Activated CD8-positive, alpha-beta T cell treated with anti-CD3 and anti-CD28 coated beads, Interleukin-2, amount 10 ng/mL, durations not matched to agents 7 days and 5 days (primary cell): Measurements from ENCODE around the gene SUCLG1. TPM values are rescaled to one million over a fixed set of nuclear protein-coding genes. Genes with fewer than 3 reads are reported as not detected.

Source experiments
- ATAC-seq: fragments of 150-1000 bp; cut with Tn5 transposase; one replicate; pipeline ENCODE4 v1.10.0; 2021; ENCODE audit warnings: moderate library complexity
- CTCF ChIA-PET: fragments of 350-600 bp; sonication (Branson Sonifier 250); formaldehyde crosslinking; loops from one replicate; lab custom pipeline; 2021; ENCODE audit warnings: antibody characterized with exemption; lab: Charles Lee
- POLR2A ChIA-PET: fragments of 350-600 bp; sonication (Branson Sonifier 250); formaldehyde crosslinking; loops from one replicate; lab custom pipeline; 2021; ENCODE audit warnings: antibody characterized with exemption; lab: Charles Lee
- DNase-seq: peaks from one replicate; pipeline ENCODE4 v3.0.0-alpha.2; 2020
- H3K27ac Mint-ChIP-seq: one replicate; pipeline ENCODE4 v1.8.0; 2021; ENCODE audit warnings: mild to moderate bottlenecking, mixed read lengths
- H3K27me3 Mint-ChIP-seq: one replicate; pipeline ENCODE4 v1.8.0; 2021; ENCODE audit warnings: low read depth, mixed read lengths
- H3K36me3 Mint-ChIP-seq: one replicate; pipeline ENCODE4 v1.8.0; 2021; ENCODE audit warnings: low read depth, mixed read lengths
- H3K4me1 Mint-ChIP-seq: one replicate; pipeline ENCODE4 v1.8.0; 2021; ENCODE audit warnings: low read depth, mixed read lengths
- H3K4me3 Mint-ChIP-seq: one replicate; pipeline ENCODE4 v1.8.0; 2021; ENCODE audit warnings: mild to moderate bottlenecking, mixed read lengths
- H3K9me3 Mint-ChIP-seq: one replicate; pipeline ENCODE4 v1.8.0; 2022; ENCODE audit warnings: mixed read lengths; ENCODE audit not compliant: insufficient read depth
- total RNA-seq, 2 experiments: library from RNA; stranded (reverse); gene quantifications; one replicate each; pipeline ENCODE4 v1.2.3, GENCODE V29; 2021

The SUCLG1 gene
- total RNA-seq, 2 experiments from 2014 or later = 76.4 to 81.8 TPM

GRCh38 chr2:84380875-84381274 lies 78.2 kb downstream of the SUCLG1 start:
- H3K4me3 Mint-ChIP-seq = no peak overlapping the region
- H3K27ac Mint-ChIP-seq = no peak overlapping the region
- peaks cover 26% of the 10 kb centered on the region for H3K27me3 Mint-ChIP-seq
- no peaks in the 10 kb centered on the region for H3K36me3 Mint-ChIP-seq
- DNase-seq (no peak), ATAC-seq (no peak)
- ChIA-PET CTCF (no interaction called here), POLR2A (no interaction called here)
- H3K4me1 Mint-ChIP-seq = no peaks in the 10 kb centered on the region
- H3K9me3 Mint-ChIP-seq = no peaks in the 10 kb centered on the region

- no peak overlapping the region for H3K27ac Mint-ChIP-seq
- H3K9me3 Mint-ChIP-seq = no peaks in the 10 kb centered on the region
- H3K27me3 Mint-ChIP-seq = peaks cover 16% of the 10 kb centered on the region
- ChIA-PET CTCF (no interaction called here), POLR2A (no interaction called here)
- DNase-seq = no peak
- no peak overlapping the region for H3K4me3 Mint-ChIP-seq
- H3K36me3 Mint-ChIP-seq = no peaks in the 10 kb centered on the region
- no peak for ATAC-seq
- no peaks in the 10 kb centered on the region for H3K4me1 Mint-ChIP-seq
Measured at GRCh38 chr2:84378960-84379359, 80.1 kb downstream of the SUCLG1 start.

- H3K27ac Mint-ChIP-seq = no peak overlapping the region
- POLR2A ChIA-PET = no interaction called here
- no peak for ATAC-seq
- DNase-seq = no peak
- H3K27me3 Mint-ChIP-seq = no peaks in the 10 kb centered on the region
- H3K36me3 Mint-ChIP-seq = no peaks in the 10 kb centered on the region
- no peak overlapping the region for H3K4me3 Mint-ChIP-seq
- no peaks in the 10 kb centered on the region for H3K9me3 Mint-ChIP-seq
- H3K4me1 Mint-ChIP-seq = no peaks in the 10 kb centered on the region
- CTCF ChIA-PET = no interaction called here
Measured at GRCh38 chr2:84375020-84375419, 84.1 kb downstream of the SUCLG1 start.

GRCh38 chr2:84373866-84374265 lies 85.2 kb downstream of the SUCLG1 start:
- no peak for DNase-seq
- Mint-ChIP-seq H3K27me3 (no peaks in the 10 kb centered on the region), H3K9me3 (no peaks in the 10 kb centered on the region), H3K36me3 (no peaks in the 10 kb centered on the region), H3K4me1 (no peaks in the 10 kb centered on the region), H3K27ac (no peak overlapping the region), H3K4me3 (no peak overlapping the region)
- ChIA-PET POLR2A (no interaction called here), CTCF (no interaction called here)
- ATAC-seq = no peak

Other genes starting within 250 kb of the SUCLG1 start
- gene DNAH6, start 57.2 kb upstream of the SUCLG1 start, total RNA-seq = under 1 TPM; 0.68 to 0.89 TPM